HepG2 (cell line): ENCODE measurements around the gene PPIA. TPM values are rescaled to one million over a fixed set of nuclear protein-coding genes. Genes with fewer than 3 reads are reported as not detected.

ENCODE experiments used
- ATRX ChIP-seq: sonication (generic); formaldehyde crosslinking; IDR thresholded peaks from 2 replicates; pipeline ENCODE4 v1.4.0; 2020; ENCODE audit warnings: missing genetic modification reagents, borderline replicate concordance
- FOXJ3 ChIP-seq: sonication (generic); formaldehyde crosslinking; IDR thresholded peaks from 2 replicates; pipeline ENCODE4 v1.4.0; 2020; ENCODE audit warnings: missing genetic modification reagents, mild to moderate bottlenecking, borderline replicate concordance
- FOXO4 ChIP-seq: sonication (generic); formaldehyde crosslinking; conservative IDR thresholded peaks from 2 replicates; pipeline ENCODE4 v1.8.1; 2023; ENCODE audit warnings: missing genetic modification reagents
- HDAC2 ChIP-seq: sonication (generic); formaldehyde crosslinking; IDR thresholded peaks from 2 replicates; pipeline ENCODE4 v1.4.0; 2020; ENCODE audit warnings: missing genetic modification reagents
- HMGXB3 ChIP-seq: sonication (generic); formaldehyde crosslinking; IDR thresholded peaks from 2 replicates; pipeline ENCODE4 v1.4.0; 2020; ENCODE audit warnings: missing genetic modification reagents, borderline replicate concordance
- IKZF1 ChIP-seq: fragments of 450-650 bp; IDR thresholded peaks from 2 replicates; pipeline ENCODE4 v1.7.1; 2016
- KAT8 ChIP-seq: IDR thresholded peaks from 2 replicates; pipeline ENCODE4 v1.6.1; 2016; ENCODE audit warnings: missing genetic modification reagents, missing compliant biosample characterization
- PHF8 ChIP-seq: sonication (generic); formaldehyde crosslinking; IDR thresholded peaks from 2 replicates; pipeline ENCODE4 v1.5.0; 2020; ENCODE audit warnings: missing genetic modification reagents
- RCOR2 ChIP-seq: IDR thresholded peaks from 2 replicates; pipeline ENCODE4 v1.6.1; 2016; ENCODE audit warnings: missing biosample characterization, missing genetic modification reagents
- TFE3 ChIP-seq: IDR thresholded peaks from 2 replicates; pipeline ENCODE4 v1.6.1; 2016
- TIGD3 ChIP-seq: sonication (generic); formaldehyde crosslinking; IDR thresholded peaks from 2 replicates; pipeline ENCODE4 v1.5.1; 2020; ENCODE audit warnings: mild to moderate bottlenecking, missing genetic modification reagents, borderline replicate concordance
- TSC22D2 ChIP-seq: sonication (generic); formaldehyde crosslinking; IDR thresholded peaks from 2 replicates; pipeline ENCODE4 v1.5.1; 2020; ENCODE audit warnings: missing genetic modification reagents, mild to moderate bottlenecking, borderline replicate concordance
- ZBTB25 ChIP-seq: IDR thresholded peaks from 2 replicates; pipeline ENCODE4 v1.6.1; 2018; ENCODE audit warnings: missing genetic modification reagents
- ZFP41 ChIP-seq: sonication (generic); formaldehyde crosslinking; IDR thresholded peaks from 2 replicates; pipeline ENCODE4 v1.4.0; 2020; ENCODE audit warnings: mild to moderate bottlenecking, missing genetic modification reagents, borderline replicate concordance
- ZNF121 ChIP-seq: sonication (generic); formaldehyde crosslinking; IDR thresholded peaks from 2 replicates; pipeline ENCODE4 v1.5.0; 2020; ENCODE audit warnings: mild to moderate bottlenecking, missing genetic modification reagents
- ZNF136 ChIP-seq: sonication (generic); formaldehyde crosslinking; IDR thresholded peaks from 2 replicates; pipeline ENCODE4 v1.8.1; 2022; ENCODE audit warnings: low read depth, mild to moderate bottlenecking, moderate library complexity, missing genetic modification reagents
- ZNF577 ChIP-seq: sonication (generic); formaldehyde crosslinking; IDR thresholded peaks from 2 replicates; pipeline ENCODE4 v1.4.0; 2020; ENCODE audit warnings: mild to moderate bottlenecking, low read depth, missing genetic modification reagents, borderline replicate concordance
- ZNF598 ChIP-seq: sonication (generic); formaldehyde crosslinking; IDR thresholded peaks from 2 replicates; pipeline ENCODE4 v1.5.1; 2020; ENCODE audit warnings: mild to moderate bottlenecking, missing genetic modification reagents, borderline replicate concordance
- polyA plus RNA-seq, 8 experiments: library from polyadenylated mRNA; depleted of rRNA in 3 of 8; stranded (reverse) in 7 of 8; unstranded in 1 of 8; fragments of >200 nt; fragmentation: Illumina TruSeq in 4 of 8; extraction: Trizol in 4 of 8; gene quantifications; 2 replicates each; pipeline versions ENCODE4 v1.2.1 to v1.2.3, GENCODE V29; 2011 to 2016; ENCODE audit warnings: low read depth in 4 of 8, missing spikeins in 1 of 8, mixed read lengths in 1 of 8; ENCODE audit not compliant: insufficient read depth in 1 of 8
- total RNA-seq, 5 experiments: library from RNA; depleted of rRNA; stranded (reverse); fragments of >200 nt; fragmentation: Illumina TruSeq; extraction: Trizol; gene quantifications; 2 replicates each; pipeline ENCODE4 v1.2.3, GENCODE V29; 2016; ENCODE audit warnings: low read depth in 1 of 5

Gene PPIA
- total and polyA plus RNA-seq, 2 of the 13 experiments (the other 11 are each of a cell fraction or from before 2014, with no cell fraction given): 2,268 to 3,010 TPM

GRCh38 chr7:44847920-44848634 is 51.6 kb downstream of the PPIA start, which contains the start of gene H2AZ2 (continued):
- TF ChIP-seq ATRX (CRISPR knock-in tag): no peak
- TF ChIP-seq HMGXB3 (CRISPR knock-in tag): peak; percentile 99
- TF ChIP-seq TSC22D2 (CRISPR knock-in tag): peak; percentile 37; the same call in 1 of the 2 replicates
- no peak for TF ChIP-seq IKZF1
- peak; percentile 7; the same call in 1 of the 2 replicates for TF ChIP-seq TIGD3
- TF ChIP-seq ZNF121: no peak
- peak; percentile 66; the same call in 1 of the 2 replicates for TF ChIP-seq ZNF598 (CRISPR knock-in tag)
- no peak; the same call in 1 of the 2 replicates for TF ChIP-seq ZFP41 (CRISPR knock-in tag)
- TF ChIP-seq ZNF136 (CRISPR knock-in tag): no peak; the same call in 1 of the 2 replicates
- no peak for TF ChIP-seq RCOR2 (CRISPR knock-in tag)
- TF ChIP-seq TFE3: peak; percentile 12; the same call in 1 of the 2 replicates
- TF ChIP-seq ZBTB25 (CRISPR knock-in tag): 0 out of 2 replicates have a peak, but pooled peaks have one; percentile 35
- no peak for TF ChIP-seq ZNF577 (CRISPR knock-in tag)
- peak; percentile 58 for TF ChIP-seq PHF8 (CRISPR knock-in tag)
- peak; percentile 35; the same call in 1 of the 2 replicates for TF ChIP-seq FOXJ3 (CRISPR knock-in tag)
- no peak for TF ChIP-seq HDAC2 (CRISPR knock-in tag)
- no peak for TF ChIP-seq FOXO4 (CRISPR knock-in tag)
- TF ChIP-seq KAT8 (CRISPR knock-in tag): peak; percentile 66
